Parathyroid adenoma (tissue), 2 donors: Measurements from ENCODE around the gene TBC1D22A.

Source experiments
- H2AFZ ChIP-seq: fragments of 300-600 bp; sonication (generic); one replicate; pipeline ENCODE4 v1.7.0; 2017; ENCODE audit warnings: antibody characterized with exemption, mild to moderate bottlenecking
- H3K27ac ChIP-seq: fragments of 300-600 bp; sonication (generic); one replicate; pipeline ENCODE4 v1.7.0; 2017
- H3K27me3 ChIP-seq: fragments of 300-600 bp; sonication (generic); one replicate; pipeline ENCODE4 v1.7.0; 2017; ENCODE audit warnings: low read length; ENCODE audit not compliant: control insufficient read depth, insufficient read depth
- H3K36me3 ChIP-seq: fragments of 300-600 bp; sonication (generic); one replicate; pipeline ENCODE4 v1.7.0; 2017; ENCODE audit warnings: low read length; ENCODE audit not compliant: control insufficient read depth, insufficient read depth
- H3K4me1 ChIP-seq: fragments of 300-600 bp; sonication (generic); one replicate; pipeline ENCODE4 v1.7.0; 2017; ENCODE audit warnings: control low read depth
- H3K4me2 ChIP-seq: fragments of 300-600 bp; sonication (generic); one replicate; pipeline ENCODE4 v1.7.0; 2017; ENCODE audit warnings: low read length
- H3K4me3 ChIP-seq: fragments of 300-600 bp; sonication (generic); one replicate; pipeline ENCODE4 v1.7.0; 2017; ENCODE audit warnings: low read depth, low read length
- H3K79me2 ChIP-seq: fragments of 300-600 bp; sonication (generic); one replicate; pipeline ENCODE4 v1.7.0; 2017; ENCODE audit warnings: control low read depth
- H3K9ac ChIP-seq: fragments of 300-600 bp; sonication (generic); one replicate; pipeline ENCODE4 v1.7.0; 2017; ENCODE audit warnings: mild to moderate bottlenecking
- H3K9me3 ChIP-seq: fragments of 300-600 bp; sonication (generic); one replicate; pipeline ENCODE4 v1.7.0; 2017; ENCODE audit warnings: low read length; ENCODE audit not compliant: control insufficient read depth
- CTCF ChIP-seq: fragments of 300-600 bp; sonication (generic); IDR thresholded peaks from one replicate; pipeline ENCODE4 v1.7.0; 2017; ENCODE audit warnings: antibody characterized with exemption, mild to moderate bottlenecking
- donor health status: primary hyperparathyroidism.

TBC1D22A gene

GRCh38 chr22:46966495-46966845 lies 204.0 kb downstream of the TBC1D22A start:
- H2AFZ ChIP-seq, result no peak overlapping the region
- no peak overlapping the region for H3K9ac ChIP-seq
- no peaks in the 10 kb centered on the region for H3K27me3 ChIP-seq
- H3K79me2 ChIP-seq, result no peaks in the 10 kb centered on the region
- no peak overlapping the region for H3K4me2 ChIP-seq
- H3K27ac ChIP-seq, result no peak overlapping the region
- H3K4me3 ChIP-seq, result no peak overlapping the region
- no peaks in the 10 kb centered on the region for H3K36me3 ChIP-seq
- H3K9me3 ChIP-seq, result no peaks in the 10 kb centered on the region
- no peaks in the 10 kb centered on the region for H3K4me1 ChIP-seq
- no peak for TF ChIP-seq CTCF

GRCh38 chr22:46966846-46967245 lies 204.4 kb downstream of the TBC1D22A start:
- Histone ChIP-seq H3K27me3 (no peaks in the 10 kb centered on the region), H3K79me2 (no peaks in the 10 kb centered on the region), H3K4me3 (no peak overlapping the region), H3K4me2 (no peak overlapping the region), H3K9me3 (no peaks in the 10 kb centered on the region), H3K4me1 (no peaks in the 10 kb centered on the region), H2AFZ (no peak overlapping the region), H3K9ac (no peak overlapping the region), H3K36me3 (no peaks in the 10 kb centered on the region), H3K27ac (no peak overlapping the region)
- no peak for TF ChIP-seq CTCF

- Histone ChIP-seq H3K9me3 (no peaks in the 10 kb centered on the region), H3K4me3 (no peak overlapping the region), H3K79me2 (no peaks in the 10 kb centered on the region), H3K36me3 (no peaks in the 10 kb centered on the region), H3K27me3 (no peaks in the 10 kb centered on the region), H3K4me2 (no peak overlapping the region), H2AFZ (no peak overlapping the region), H3K27ac (no peak overlapping the region), H3K4me1 (no peaks in the 10 kb centered on the region), H3K9ac (no peak overlapping the region)
- no peak for TF ChIP-seq CTCF
Measured at GRCh38 chr22:46967445-46968358, 205.3 kb downstream of the TBC1D22A start.

GRCh38 chr22:46968359-46968740 lies 205.9 kb downstream of the TBC1D22A start:
- Histone ChIP-seq H3K9ac (no peak overlapping the region), H3K27me3 (no peaks in the 10 kb centered on the region), H3K27ac (no peak overlapping the region), H3K4me1 (no peaks in the 10 kb centered on the region), H3K4me3 (no peak overlapping the region), H2AFZ (no peak overlapping the region), H3K9me3 (no peaks in the 10 kb centered on the region), H3K4me2 (no peak overlapping the region), H3K79me2 (no peaks in the 10 kb centered on the region), H3K36me3 (no peaks in the 10 kb centered on the region)
- no peak for TF ChIP-seq CTCF

- TF ChIP-seq CTCF, result no peak
- H3K4me1 ChIP-seq, result no peaks in the 10 kb centered on the region
- H3K4me3 ChIP-seq, result no peak overlapping the region
- no peaks in the 10 kb centered on the region for H3K9me3 ChIP-seq
- H3K9ac ChIP-seq, result no peak overlapping the region
- no peaks in the 10 kb centered on the region for H3K27me3 ChIP-seq
- no peak overlapping the region for H2AFZ ChIP-seq
- no peaks in the 10 kb centered on the region for H3K79me2 ChIP-seq
- H3K27ac ChIP-seq, result no peak overlapping the region
- H3K36me3 ChIP-seq, result no peaks in the 10 kb centered on the region
- H3K4me2 ChIP-seq, result no peak overlapping the region
Measured at GRCh38 chr22:46968848-46969247, 206.4 kb downstream of the TBC1D22A start.
